Neural cell (in vitro differentiated cells): Measurements from ENCODE around the gene CYP4F3.

Experiments used
- EP300 ChIP-seq: fragments of 450-650 bp; conservative IDR thresholded peaks from 2 replicates; pipeline ENCODE4 v1.6.1; 2014; ENCODE audit warnings: antibody characterized with exemption, mild to moderate bottlenecking, moderate library complexity; ENCODE audit not compliant: poor library complexity, severe bottlenecking
- EZH2 ChIP-seq: fragments of 200-600, 300-800 bp; shearing (Covaris generic), sonication (generic); IDR thresholded peaks from 2 replicates; pipeline ENCODE4 v1.6.1; 2014; ENCODE audit warnings: antibody characterized with exemption, low read length, borderline replicate concordance, mild to moderate bottlenecking; ENCODE audit not compliant: insufficient read depth, poor library complexity, severe bottlenecking
- POLR2AphosphoS5 ChIP-seq: IDR thresholded peaks from 2 replicates; pipeline ENCODE4 v1.6.1; 2012
- RAD21 ChIP-seq: fragments of 450-650 bp; conservative IDR thresholded peaks from 2 replicates; pipeline ENCODE4 v1.6.1; 2014; ENCODE audit warnings: antibody characterized with exemption, mild to moderate bottlenecking, moderate library complexity
- SMC3 ChIP-seq: fragments of 450-650 bp; conservative IDR thresholded peaks from 2 replicates; pipeline ENCODE4 v1.6.1; 2014; ENCODE audit warnings: antibody characterized with exemption, mild to moderate bottlenecking, moderate library complexity; ENCODE audit not compliant: poor library complexity
- TF ChIP-seq, protein P1 (sequence below): fragments of 450-650 bp; IDR thresholded peaks from 2 replicates; pipeline ENCODE4 v1.5.1; 2014; ENCODE audit warnings: antibody characterized with exemption, mild to moderate bottlenecking, moderate library complexity; ENCODE audit not compliant: poor library complexity, severe bottlenecking
- TF ChIP-seq, protein P2 (sequence below): IDR thresholded peaks from 2 replicates; pipeline ENCODE4 v1.6.1; 2012; ENCODE audit warnings: borderline replicate concordance

- TF ChIP-seq EZH2 (no peak), SMC3 (no peak), EP300 (no peak), RAD21 (no peak), POLR2AphosphoS5 (no peak)
- TF ChIP-seq, protein P1, sequence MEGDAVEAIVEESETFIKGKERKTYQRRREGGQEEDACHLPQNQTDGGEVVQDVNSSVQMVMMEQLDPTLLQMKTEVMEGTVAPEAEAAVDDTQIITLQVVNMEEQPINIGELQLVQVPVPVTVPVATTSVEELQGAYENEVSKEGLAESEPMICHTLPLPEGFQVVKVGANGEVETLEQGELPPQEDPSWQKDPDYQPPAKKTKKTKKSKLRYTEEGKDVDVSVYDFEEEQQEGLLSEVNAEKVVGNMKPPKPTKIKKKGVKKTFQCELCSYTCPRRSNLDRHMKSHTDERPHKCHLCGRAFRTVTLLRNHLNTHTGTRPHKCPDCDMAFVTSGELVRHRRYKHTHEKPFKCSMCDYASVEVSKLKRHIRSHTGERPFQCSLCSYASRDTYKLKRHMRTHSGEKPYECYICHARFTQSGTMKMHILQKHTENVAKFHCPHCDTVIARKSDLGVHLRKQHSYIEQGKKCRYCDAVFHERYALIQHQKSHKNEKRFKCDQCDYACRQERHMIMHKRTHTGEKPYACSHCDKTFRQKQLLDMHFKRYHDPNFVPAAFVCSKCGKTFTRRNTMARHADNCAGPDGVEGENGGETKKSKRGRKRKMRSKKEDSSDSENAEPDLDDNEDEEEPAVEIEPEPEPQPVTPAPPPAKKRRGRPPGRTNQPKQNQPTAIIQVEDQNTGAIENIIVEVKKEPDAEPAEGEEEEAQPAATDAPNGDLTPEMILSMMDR, result no peak
- TF ChIP-seq, protein P2, sequence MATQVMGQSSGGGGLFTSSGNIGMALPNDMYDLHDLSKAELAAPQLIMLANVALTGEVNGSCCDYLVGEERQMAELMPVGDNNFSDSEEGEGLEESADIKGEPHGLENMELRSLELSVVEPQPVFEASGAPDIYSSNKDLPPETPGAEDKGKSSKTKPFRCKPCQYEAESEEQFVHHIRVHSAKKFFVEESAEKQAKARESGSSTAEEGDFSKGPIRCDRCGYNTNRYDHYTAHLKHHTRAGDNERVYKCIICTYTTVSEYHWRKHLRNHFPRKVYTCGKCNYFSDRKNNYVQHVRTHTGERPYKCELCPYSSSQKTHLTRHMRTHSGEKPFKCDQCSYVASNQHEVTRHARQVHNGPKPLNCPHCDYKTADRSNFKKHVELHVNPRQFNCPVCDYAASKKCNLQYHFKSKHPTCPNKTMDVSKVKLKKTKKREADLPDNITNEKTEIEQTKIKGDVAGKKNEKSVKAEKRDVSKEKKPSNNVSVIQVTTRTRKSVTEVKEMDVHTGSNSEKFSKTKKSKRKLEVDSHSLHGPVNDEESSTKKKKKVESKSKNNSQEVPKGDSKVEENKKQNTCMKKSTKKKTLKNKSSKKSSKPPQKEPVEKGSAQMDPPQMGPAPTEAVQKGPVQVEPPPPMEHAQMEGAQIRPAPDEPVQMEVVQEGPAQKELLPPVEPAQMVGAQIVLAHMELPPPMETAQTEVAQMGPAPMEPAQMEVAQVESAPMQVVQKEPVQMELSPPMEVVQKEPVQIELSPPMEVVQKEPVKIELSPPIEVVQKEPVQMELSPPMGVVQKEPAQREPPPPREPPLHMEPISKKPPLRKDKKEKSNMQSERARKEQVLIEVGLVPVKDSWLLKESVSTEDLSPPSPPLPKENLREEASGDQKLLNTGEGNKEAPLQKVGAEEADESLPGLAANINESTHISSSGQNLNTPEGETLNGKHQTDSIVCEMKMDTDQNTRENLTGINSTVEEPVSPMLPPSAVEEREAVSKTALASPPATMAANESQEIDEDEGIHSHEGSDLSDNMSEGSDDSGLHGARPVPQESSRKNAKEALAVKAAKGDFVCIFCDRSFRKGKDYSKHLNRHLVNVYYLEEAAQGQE, result no peak
These were observed 24.5 kb upstream of the CYP4F3 start for GRCh38 chr19:15616183-15616582.
